Parathyroid adenoma (tissue), 2 donors: ENCODE data around the gene TMEM135.

ENCODE experiments used
- H2AFZ ChIP-seq: fragments of 300-600 bp; sonication (generic); one replicate; pipeline ENCODE4 v1.7.0; 2017; ENCODE audit warnings: antibody characterized with exemption, mild to moderate bottlenecking
- H3K27ac ChIP-seq: fragments of 300-600 bp; sonication (generic); one replicate; pipeline ENCODE4 v1.7.0; 2017
- H3K27me3 ChIP-seq: fragments of 300-600 bp; sonication (generic); one replicate; pipeline ENCODE4 v1.7.0; 2017; ENCODE audit warnings: low read length; ENCODE audit not compliant: control insufficient read depth, insufficient read depth
- H3K36me3 ChIP-seq: fragments of 300-600 bp; sonication (generic); one replicate; pipeline ENCODE4 v1.7.0; 2017; ENCODE audit warnings: low read length; ENCODE audit not compliant: control insufficient read depth, insufficient read depth
- H3K4me1 ChIP-seq: fragments of 300-600 bp; sonication (generic); one replicate; pipeline ENCODE4 v1.7.0; 2017; ENCODE audit warnings: control low read depth
- H3K4me2 ChIP-seq: fragments of 300-600 bp; sonication (generic); one replicate; pipeline ENCODE4 v1.7.0; 2017; ENCODE audit warnings: low read length
- H3K4me3 ChIP-seq: fragments of 300-600 bp; sonication (generic); one replicate; pipeline ENCODE4 v1.7.0; 2017; ENCODE audit warnings: low read depth, low read length
- H3K79me2 ChIP-seq: fragments of 300-600 bp; sonication (generic); one replicate; pipeline ENCODE4 v1.7.0; 2017; ENCODE audit warnings: control low read depth
- H3K9ac ChIP-seq: fragments of 300-600 bp; sonication (generic); one replicate; pipeline ENCODE4 v1.7.0; 2017; ENCODE audit warnings: mild to moderate bottlenecking
- H3K9me3 ChIP-seq: fragments of 300-600 bp; sonication (generic); one replicate; pipeline ENCODE4 v1.7.0; 2017; ENCODE audit warnings: low read length; ENCODE audit not compliant: control insufficient read depth
- CTCF ChIP-seq: fragments of 300-600 bp; sonication (generic); IDR thresholded peaks from one replicate; pipeline ENCODE4 v1.7.0; 2017; ENCODE audit warnings: antibody characterized with exemption, mild to moderate bottlenecking
- donor health status: primary hyperparathyroidism.

The TMEM135 gene

GRCh38 chr11:87173185-87174039 is 135.7 kb downstream of the TMEM135 start:
- H3K4me3 ChIP-seq: no peak overlapping the region
- no peak overlapping the region for H2AFZ ChIP-seq
- H3K27me3 ChIP-seq: no peaks in the 10 kb centered on the region
- no peaks in the 10 kb centered on the region for H3K36me3 ChIP-seq
- TF ChIP-seq CTCF: no peak
- no peak overlapping the region for H3K4me2 ChIP-seq
- H3K9me3 ChIP-seq: no peaks in the 10 kb centered on the region
- H3K27ac ChIP-seq: no peak overlapping the region
- no peak overlapping the region for H3K9ac ChIP-seq
- H3K79me2 ChIP-seq: no peaks in the 10 kb centered on the region
- H3K4me1 ChIP-seq: no peaks in the 10 kb centered on the region

- H3K27ac ChIP-seq: no peak overlapping the region
- no peak for TF ChIP-seq CTCF
Measured at GRCh38 chr11:87174870-87175269, 137.1 kb downstream of the TMEM135 start.

GRCh38 chr11:87176044-87176443 is 138.3 kb downstream of the TMEM135 start:
- Histone ChIP-seq H3K4me1 (no peaks in the 10 kb centered on the region), H3K9me3 (no peaks in the 10 kb centered on the region), H2AFZ (no peak overlapping the region), H3K4me3 (no peak overlapping the region), H3K4me2 (no peak overlapping the region), H3K36me3 (no peaks in the 10 kb centered on the region), H3K9ac (no peak overlapping the region), H3K27ac (no peak overlapping the region), H3K79me2 (no peaks in the 10 kb centered on the region), H3K27me3 (no peaks in the 10 kb centered on the region)
- no peak for TF ChIP-seq CTCF

More at GRCh38 chr11:87174870-87175269, 137.1 kb downstream of the TMEM135 start:
- Histone ChIP-seq H3K27me3 (no peaks in the 10 kb centered on the region), H3K9ac (no peak overlapping the region), H3K4me3 (no peak overlapping the region), H3K79me2 (no peaks in the 10 kb centered on the region), H3K4me1 (no peaks in the 10 kb centered on the region), H3K36me3 (no peaks in the 10 kb centered on the region), H2AFZ (no peak overlapping the region), H3K9me3 (no peaks in the 10 kb centered on the region), H3K4me2 (no peak overlapping the region)

GRCh38 chr11:87179621-87180020 is 141.9 kb downstream of the TMEM135 start:
- Histone ChIP-seq H3K4me3 (no peak overlapping the region), H3K36me3 (no peaks in the 10 kb centered on the region), H3K4me1 (no peaks in the 10 kb centered on the region), H3K9ac (no peak overlapping the region), H3K27ac (no peak overlapping the region), H3K9me3 (no peaks in the 10 kb centered on the region), H3K4me2 (no peak overlapping the region), H3K27me3 (no peaks in the 10 kb centered on the region), H3K79me2 (no peaks in the 10 kb centered on the region), H2AFZ (no peak overlapping the region)
- no peak for TF ChIP-seq CTCF

GRCh38 chr11:87180742-87181141 is 143.0 kb downstream of the TMEM135 start:
- no peak overlapping the region for H3K27ac ChIP-seq
- no peaks in the 10 kb centered on the region for H3K36me3 ChIP-seq
- no peak overlapping the region for H2AFZ ChIP-seq
- no peak overlapping the region for H3K4me2 ChIP-seq
- H3K9me3 ChIP-seq: no peaks in the 10 kb centered on the region
- H3K79me2 ChIP-seq: no peaks in the 10 kb centered on the region
- H3K4me1 ChIP-seq: no peaks in the 10 kb centered on the region
- no peak overlapping the region for H3K9ac ChIP-seq
- H3K27me3 ChIP-seq: no peaks in the 10 kb centered on the region
- TF ChIP-seq CTCF: no peak
- no peak overlapping the region for H3K4me3 ChIP-seq
